HG03354 (cell line): ENCODE data around the gene KLHL12.

Experiments
- ATAC-seq: cut with Tn5 transposase; IDR thresholded peaks from one replicate; pipeline ENCODE4 v1.9.1; 2021; ENCODE audit warnings: mild to moderate bottlenecking; ENCODE audit not compliant: unreplicated experiment, poor library complexity, severe bottlenecking

KLHL12 gene

GRCh38 chr1:202850593-202851362 lies 76.3 kb downstream of the KLHL12 start:
- no peak for ATAC-seq

- no peak for ATAC-seq
Measured at GRCh38 chr1:202848191-202848542, 78.9 kb downstream of the KLHL12 start.

GRCh38 chr1:202844935-202845334 lies 82.1 kb downstream of the KLHL12 start:
- ATAC-seq, result no peak

DNA sequence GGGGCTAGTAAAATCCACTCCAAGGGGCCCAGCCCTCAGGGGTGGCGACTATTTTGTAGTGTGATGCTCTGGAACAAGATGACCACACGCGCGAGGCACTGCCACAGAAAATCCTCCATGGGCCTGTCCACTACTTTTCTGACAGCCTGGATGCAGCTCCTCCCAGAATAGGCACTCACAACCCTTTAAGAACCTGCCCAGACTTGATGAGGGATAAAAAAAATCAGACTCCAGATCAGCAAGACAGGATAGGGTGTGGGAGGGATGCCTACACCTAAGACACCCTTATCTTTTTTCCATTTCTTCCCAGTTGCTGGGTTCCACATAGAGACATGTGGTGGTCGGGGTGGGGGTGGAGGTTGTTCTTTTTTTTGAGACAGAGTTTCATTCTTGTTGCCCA lies 82.8 kb downstream of the KLHL12 start:
- ATAC-seq, result no peak

DNA sequence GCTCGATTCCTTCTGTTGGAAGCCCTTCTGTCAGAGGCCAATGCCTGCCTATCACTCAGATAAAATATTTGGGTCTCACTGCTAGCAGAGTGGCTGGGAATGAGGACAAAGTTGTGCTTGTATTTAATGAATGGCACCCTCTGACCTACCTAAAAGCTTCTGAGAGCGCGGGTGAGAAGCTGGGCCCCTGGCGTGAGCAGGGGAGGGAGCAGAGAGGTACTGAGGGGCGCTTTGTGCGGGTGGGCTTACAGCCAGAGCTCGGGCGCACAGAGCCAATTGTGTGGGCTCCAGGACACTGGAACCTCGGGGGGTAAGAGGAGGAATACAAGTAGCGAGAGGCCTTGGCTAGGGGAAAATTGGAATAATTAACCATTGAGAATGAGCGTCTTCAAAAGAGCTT lies 84.0 kb downstream of the KLHL12 start:
- ATAC-seq, result no peak
